GM12892 (cell line): ENCODE measurements around the gene SEMA6C.

Experiments used
- DNase-seq: peaks from one replicate; pipeline ENCODE4 v3.0.0; 2011; ENCODE audit not compliant: insufficient read length
- FAIRE-seq: peaks from 2 replicates; lab custom pipeline; 2011; peaks lifted over from hg19 to GRCh38; lab: Jason Lieb, UNC
- POLR2A ChIP-seq: IDR thresholded peaks from 2 replicates; pipeline ENCODE4 v1.6.1; 2011; ENCODE audit warnings: low read depth, low read length, control low read depth
- POLR2AphosphoS5 ChIP-seq: IDR thresholded peaks from 2 replicates; pipeline ENCODE4 v1.6.1; 2011; ENCODE audit warnings: low read depth, low read length, control low read depth
- TAF1 ChIP-seq: IDR thresholded peaks from 2 replicates; pipeline ENCODE4 v1.6.1; 2011; ENCODE audit warnings: low read depth, mild to moderate bottlenecking, control low read depth, low read length, borderline replicate concordance

SEMA6C gene

GRCh38 chr1:151176514-151177045 is 30.1 kb upstream of the SEMA6C start:
- TF ChIP-seq POLR2A = no peak
- TF ChIP-seq POLR2AphosphoS5 = no peak
- TF ChIP-seq TAF1 = no peak
- no peak for DNase-seq
- no peak for FAIRE-seq

GRCh38 chr1:151175863-151176262 is 29.4 kb upstream of the SEMA6C start, which contains the start of gene TMOD4:
Gene TMOD4 (minus strand): TSS chr1:151175981. CDS start chr1:151174875, 1,106 bp downstream.
- DNase-seq (no peak), FAIRE-seq (peak; percentile 51)

GRCh38 chr1:151175041-151175741 is 28.8 kb upstream of the SEMA6C start:
- no peak for TF ChIP-seq POLR2AphosphoS5
- no peak for TF ChIP-seq POLR2A
- no peak for TF ChIP-seq TAF1
- no peak for FAIRE-seq
- DNase-seq = no peak

More at GRCh38 chr1:151175863-151176262, 29.4 kb upstream of the SEMA6C start, which contains the start of gene TMOD4:
- TF ChIP-seq TAF1 (no peak), POLR2A (no peak), POLR2AphosphoS5 (no peak)

GRCh38 chr1:151171190-151171589 is 24.8 kb upstream of the SEMA6C start:
- DNase-seq (no peak), FAIRE-seq (no peak)
- TF ChIP-seq POLR2A (no peak), POLR2AphosphoS5 (peak; percentile 36)

GRCh38 chr1:151167116-151167515 is 20.7 kb upstream of the SEMA6C start:
- FAIRE-seq = no peak
- no peak for DNase-seq
- no peak for TF ChIP-seq POLR2AphosphoS5
- TF ChIP-seq POLR2A = no peak
- TF ChIP-seq TAF1 = no peak

GRCh38 chr1:151166505-151166956 is 20.1 kb upstream of the SEMA6C start:
- FAIRE-seq (no peak), DNase-seq (no peak)
- TF ChIP-seq TAF1 = no peak
- no peak for TF ChIP-seq POLR2AphosphoS5
- no peak for TF ChIP-seq POLR2A

GRCh38 chr1:151165738-151166504 is 19.5 kb upstream of the SEMA6C start, which contains the start of the genes LYSMD1 and SCNM1:
Gene LYSMD1 (minus strand): TSS chr1:151165902. CDS start chr1:151165258, 644 bp downstream.
Gene SCNM1 (plus strand): TSS chr1:151166144. CDS start chr1:151166153, 9 bp downstream.
- DNase-seq (peak; percentile 85), FAIRE-seq (peak; percentile 98)
- TF ChIP-seq TAF1 = peak; percentile 80; the same call in 1 of the 2 replicates
- peak; percentile 93 for TF ChIP-seq POLR2A
- peak; percentile 91 for TF ChIP-seq POLR2AphosphoS5

- peak; percentile 27 for FAIRE-seq
- TF ChIP-seq TAF1 (no peak), POLR2AphosphoS5 (no peak), POLR2A (no peak)
- DNase-seq = no peak
These were observed 18.9 kb upstream of the SEMA6C start for GRCh38 chr1:151165281-151165737.

- TF ChIP-seq TAF1 (no peak), POLR2AphosphoS5 (no peak), POLR2A (no peak)
- FAIRE-seq = no peak
- DNase-seq = no peak
These were observed 18.4 kb upstream of the SEMA6C start for GRCh38 chr1:151164732-151165280.

- TF ChIP-seq POLR2AphosphoS5 = no peak
- no peak for TF ChIP-seq POLR2A
- no peak for TF ChIP-seq TAF1
- no peak for DNase-seq
- no peak for FAIRE-seq
These were observed 12.9 kb upstream of the SEMA6C start for GRCh38 chr1:151159373-151159772.

GRCh38 chr1:151158751-151159251 is 12.4 kb upstream of the SEMA6C start:
- FAIRE-seq (no peak), DNase-seq (no peak)
- TF ChIP-seq TAF1 = no peak
- no peak for TF ChIP-seq POLR2A
- no peak for TF ChIP-seq POLR2AphosphoS5
